Measurements from ENCODE around the gene FANCM.

Gene FANCM

DNA sequence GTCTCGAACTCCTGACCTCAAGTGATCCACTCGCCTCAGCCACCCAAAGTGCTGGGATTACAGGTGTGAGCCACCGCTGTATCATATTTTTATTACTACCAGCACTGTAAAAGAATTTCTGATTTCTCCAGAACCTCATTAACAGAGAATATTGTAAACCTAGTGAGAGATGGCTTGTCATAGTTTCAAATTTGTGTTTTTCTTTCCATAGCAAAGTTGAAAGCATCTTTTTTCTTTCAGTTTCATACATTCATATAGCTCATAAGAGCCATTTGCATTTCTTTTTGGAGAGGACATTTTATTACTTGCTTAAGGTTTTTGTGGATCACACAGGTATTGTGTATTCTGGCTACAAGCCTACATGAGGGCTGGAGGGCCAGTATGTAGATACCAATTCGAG lies 59.2 kb downstream of the FANCM start:
- peaks cover 10 to 25% of the 10 kb centered on the region in 2 experiments for H3K36me3 ChIP-seq (ENCODE audit: control insufficient read depth in 2 of 2, insufficient read depth in 1 of 2, low read length in 2 of 2)
- CTCF ChIA-PET: no interaction called here

DNA sequence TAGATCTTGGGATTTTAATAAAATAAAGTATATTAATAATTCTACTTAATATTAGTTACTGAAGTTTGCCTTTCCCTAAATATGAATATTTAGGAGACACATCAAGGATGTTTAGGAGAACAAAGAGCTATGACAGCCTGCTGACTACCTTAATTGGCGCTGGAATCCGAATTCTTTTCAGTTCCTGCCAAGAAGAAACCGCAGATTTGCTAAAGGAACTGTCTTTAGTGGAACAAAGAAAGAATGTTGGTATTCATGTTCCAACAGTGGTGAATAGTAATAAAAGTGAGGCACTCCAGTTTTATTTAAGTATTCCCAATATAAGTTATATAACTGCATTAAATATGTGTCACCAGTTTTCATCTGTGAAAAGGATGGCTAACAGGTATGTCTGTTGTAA lies 62.8 kb downstream of the FANCM start:
- no peak for TF ChIP-seq SCRT2 (tag by site-specific recombination; IDR thresholded peaks at IDR 0.05)
- TF ChIP-seq TCF7L2 (IDR thresholded peaks at IDR 0.05; ENCODE audit: borderline replicate concordance, low read depth, low read length): no peak
- H3K4me3 ChIP-seq (ENCODE audit: low read depth, low read length): no peak overlapping the region
- no peak overlapping the region for H3K27ac ChIP-seq (ENCODE audit: extremely low read depth, low read depth, low read length)
- H3K36me3 ChIP-seq (ENCODE audit: control insufficient read depth in 2 of 2, insufficient read depth in 1 of 2, low read length in 2 of 2): peaks cover 16 to 36% of the 10 kb centered on the region in 2 experiments; a peak in 2 of 3 replicates
- H3K9me3 ChIP-seq (ENCODE audit: control insufficient read depth, insufficient read depth, low read depth, low read length): no peaks in the 10 kb centered on the region
- H3K4me1 ChIP-seq (ENCODE audit: control insufficient read depth, insufficient read depth, low read length): no peaks in the 10 kb centered on the region
- POLR2A ChIA-PET: no interaction called here
- CTCF ChIA-PET: interaction anchor here (0.6 to 0.7 kb wide), 2 partner anchors 11 to 31 kb away, joined by 3 to 4 read pairs; no protein-coding TSS in a partner anchor

More for the DNA sequence above, 59.2 kb downstream of the FANCM start:
- no peaks in the 10 kb centered on the region for H3K4me1 ChIP-seq (ENCODE audit: control insufficient read depth, insufficient read depth, low read length)
- POLR2A ChIA-PET: no interaction called here
- no peak overlapping the region for H3K27ac ChIP-seq (ENCODE audit: extremely low read depth, low read depth, low read length)
- H3K9me3 ChIP-seq (ENCODE audit: control insufficient read depth, insufficient read depth, low read depth, low read length): no peaks in the 10 kb centered on the region
- no peak overlapping the region for H3K4me3 ChIP-seq (ENCODE audit: low read depth, low read length)
- TF ChIP-seq ZNF302 (tag by site-specific recombination; IDR thresholded peaks at IDR 0.05; ENCODE audit: low read depth) (no peak), ZNF10 (tag by site-specific recombination; IDR thresholded peaks at IDR 0.05) (no peak), ZFP37 (tag by site-specific recombination; IDR thresholded peaks at IDR 0.05) (no peak), ZNF600 (tag by site-specific recombination; IDR thresholded peaks at IDR 0.05) (no peak), ZNF416 (tag by site-specific recombination; IDR thresholded peaks at IDR 0.05) (no peak), ZNF837 (tag by site-specific recombination; IDR thresholded peaks at IDR 0.05) (no peak)
- TF ChIP-seq, protein P1, sequence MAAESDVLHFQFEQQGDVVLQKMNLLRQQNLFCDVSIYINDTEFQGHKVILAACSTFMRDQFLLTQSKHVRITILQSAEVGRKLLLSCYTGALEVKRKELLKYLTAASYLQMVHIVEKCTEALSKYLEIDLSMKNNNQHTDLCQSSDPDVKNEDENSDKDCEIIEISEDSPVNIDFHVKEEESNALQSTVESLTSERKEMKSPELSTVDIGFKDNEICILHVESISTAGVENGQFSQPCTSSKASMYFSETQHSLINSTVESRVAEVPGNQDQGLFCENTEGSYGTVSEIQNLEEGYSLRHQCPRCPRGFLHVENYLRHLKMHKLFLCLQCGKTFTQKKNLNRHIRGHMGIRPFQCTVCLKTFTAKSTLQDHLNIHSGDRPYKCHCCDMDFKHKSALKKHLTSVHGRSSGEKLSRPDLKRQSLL (tag by site-specific recombination; IDR thresholded peaks at IDR 0.05): no peak
- TF ChIP-seq, protein P2, sequence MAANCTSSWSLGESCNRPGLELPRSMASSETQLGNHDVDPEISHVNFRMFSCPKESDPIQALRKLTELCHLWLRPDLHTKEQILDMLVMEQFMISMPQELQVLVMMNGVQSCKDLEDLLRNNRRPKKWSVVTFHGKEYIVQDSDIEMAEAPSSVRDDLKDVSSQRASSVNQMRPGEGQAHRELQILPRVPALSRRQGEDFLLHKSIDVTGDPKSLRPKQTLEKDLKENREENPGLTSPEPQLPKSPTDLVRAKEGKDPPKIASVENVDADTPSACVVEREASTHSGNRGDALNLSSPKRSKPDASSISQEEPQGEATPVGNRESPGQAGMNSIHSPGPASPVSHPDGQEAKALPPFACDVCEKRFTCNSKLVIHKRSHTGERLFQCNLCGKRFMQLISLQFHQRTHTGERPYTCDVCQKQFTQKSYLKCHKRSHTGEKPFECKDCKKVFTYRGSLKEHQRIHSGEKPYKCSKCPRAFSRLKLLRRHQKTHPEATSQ (tag by site-specific recombination; IDR thresholded peaks at IDR 0.05): no peak

DNA sequence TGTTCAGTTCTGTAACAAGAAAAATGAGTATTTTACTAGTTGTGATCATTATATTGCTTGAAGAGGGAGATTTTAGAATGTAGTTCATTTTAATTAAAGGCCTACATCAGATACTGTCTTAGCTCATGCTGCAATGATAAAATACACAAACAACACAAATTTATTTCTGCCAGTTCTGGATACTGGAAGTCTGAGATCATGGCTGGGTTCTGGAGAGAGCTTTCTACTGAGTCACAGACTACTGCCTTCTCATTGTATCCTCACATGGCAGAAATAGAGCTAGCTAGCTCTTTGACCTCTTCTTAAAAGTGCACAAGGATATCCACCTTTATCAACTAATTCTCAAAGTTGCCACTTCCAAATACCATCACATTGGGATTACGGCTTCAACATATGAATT lies 63.5 kb downstream of the FANCM start:
- CTCF ChIA-PET: interaction anchor here (0.6 to 0.7 kb wide), 2 partner anchors 10 to 31 kb away, joined by 3 to 4 read pairs; no protein-coding TSS in a partner anchor
- TF ChIP-seq, protein P3, sequence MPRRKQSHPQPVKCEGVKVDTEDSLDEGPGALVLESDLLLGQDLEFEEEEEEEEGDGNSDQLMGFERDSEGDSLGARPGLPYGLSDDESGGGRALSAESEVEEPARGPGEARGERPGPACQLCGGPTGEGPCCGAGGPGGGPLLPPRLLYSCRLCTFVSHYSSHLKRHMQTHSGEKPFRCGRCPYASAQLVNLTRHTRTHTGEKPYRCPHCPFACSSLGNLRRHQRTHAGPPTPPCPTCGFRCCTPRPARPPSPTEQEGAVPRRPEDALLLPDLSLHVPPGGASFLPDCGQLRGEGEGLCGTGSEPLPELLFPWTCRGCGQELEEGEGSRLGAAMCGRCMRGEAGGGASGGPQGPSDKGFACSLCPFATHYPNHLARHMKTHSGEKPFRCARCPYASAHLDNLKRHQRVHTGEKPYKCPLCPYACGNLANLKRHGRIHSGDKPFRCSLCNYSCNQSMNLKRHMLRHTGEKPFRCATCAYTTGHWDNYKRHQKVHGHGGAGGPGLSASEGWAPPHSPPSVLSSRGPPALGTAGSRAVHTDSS (tag by site-specific recombination; IDR thresholded peaks at IDR 0.05): no peak
- TF ChIP-seq ZNF548 (tag by site-specific recombination; IDR thresholded peaks at IDR 0.05) (no peak), KLF7 (tag by site-specific recombination; IDR thresholded peaks at IDR 0.05; ENCODE audit: borderline replicate concordance) (no peak), ZNF610 (tag by site-specific recombination; IDR thresholded peaks at IDR 0.05; ENCODE audit: borderline replicate concordance) (no peak), ZNF292 (tag by site-specific recombination; IDR thresholded peaks at IDR 0.05; ENCODE audit: borderline replicate concordance, low read depth) (no peak), ZNF140 (tag by site-specific recombination; IDR thresholded peaks at IDR 0.05) (no peak), ZNF221 (tag by site-specific recombination; IDR thresholded peaks at IDR 0.05; ENCODE audit: borderline replicate concordance) (no peak), ZNF202 (tag by site-specific recombination; IDR thresholded peaks at IDR 0.05; ENCODE audit: borderline replicate concordance) (no peak), ZNF837 (tag by site-specific recombination; IDR thresholded peaks at IDR 0.05) (no peak), SCRT1 (tag by site-specific recombination; IDR thresholded peaks at IDR 0.05; ENCODE audit: borderline replicate concordance) (no peak)
- TF ChIP-seq, protein P4, sequence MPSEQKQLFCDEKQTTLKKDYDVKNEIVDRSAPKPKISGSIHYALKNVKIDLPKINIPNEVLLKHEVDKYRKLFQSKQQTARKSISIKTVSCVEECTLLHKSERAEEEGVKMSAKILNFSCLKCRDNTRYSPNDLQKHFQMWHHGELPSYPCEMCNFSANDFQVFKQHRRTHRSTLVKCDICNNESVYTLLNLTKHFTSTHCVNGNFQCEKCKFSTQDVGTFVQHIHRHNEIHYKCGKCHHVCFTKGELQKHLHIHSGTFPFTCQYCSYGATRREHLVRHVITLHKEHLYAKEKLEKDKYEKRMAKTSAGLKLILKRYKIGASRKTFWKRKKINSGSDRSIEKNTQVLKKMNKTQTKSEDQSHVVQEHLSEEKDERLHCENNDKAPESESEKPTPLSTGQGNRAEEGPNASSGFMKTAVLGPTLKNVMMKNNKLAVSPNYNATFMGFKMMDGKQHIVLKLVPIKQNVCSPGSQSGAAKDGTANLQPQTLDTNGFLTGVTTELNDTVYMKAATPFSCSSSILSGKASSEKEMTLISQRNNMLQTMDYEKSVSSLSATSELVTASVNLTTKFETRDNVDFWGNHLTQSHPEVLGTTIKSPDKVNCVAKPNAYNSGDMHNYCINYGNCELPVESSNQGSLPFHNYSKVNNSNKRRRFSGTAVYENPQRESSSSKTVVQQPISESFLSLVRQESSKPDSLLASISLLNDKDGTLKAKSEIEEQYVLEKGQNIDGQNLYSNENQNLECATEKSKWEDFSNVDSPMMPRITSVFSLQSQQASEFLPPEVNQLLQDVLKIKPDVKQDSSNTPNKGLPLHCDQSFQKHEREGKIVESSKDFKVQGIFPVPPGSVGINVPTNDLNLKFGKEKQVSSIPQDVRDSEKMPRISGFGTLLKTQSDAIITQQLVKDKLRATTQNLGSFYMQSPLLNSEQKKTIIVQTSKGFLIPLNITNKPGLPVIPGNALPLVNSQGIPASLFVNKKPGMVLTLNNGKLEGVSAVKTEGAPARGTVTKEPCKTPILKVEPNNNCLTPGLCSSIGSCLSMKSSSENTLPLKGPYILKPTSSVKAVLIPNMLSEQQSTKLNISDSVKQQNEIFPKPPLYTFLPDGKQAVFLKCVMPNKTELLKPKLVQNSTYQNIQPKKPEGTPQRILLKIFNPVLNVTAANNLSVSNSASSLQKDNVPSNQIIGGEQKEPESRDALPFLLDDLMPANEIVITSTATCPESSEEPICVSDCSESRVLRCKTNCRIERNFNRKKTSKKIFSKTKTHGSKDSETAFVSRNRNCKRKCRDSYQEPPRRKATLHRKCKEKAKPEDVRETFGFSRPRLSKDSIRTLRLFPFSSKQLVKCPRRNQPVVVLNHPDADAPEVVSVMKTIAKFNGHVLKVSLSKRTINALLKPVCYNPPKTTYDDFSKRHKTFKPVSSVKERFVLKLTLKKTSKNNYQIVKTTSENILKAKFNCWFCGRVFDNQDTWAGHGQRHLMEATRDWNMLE (tag by site-specific recombination; conservative IDR thresholded peaks at IDR 0.05; ENCODE audit: low read depth): no peak
- TF ChIP-seq, protein P5, sequence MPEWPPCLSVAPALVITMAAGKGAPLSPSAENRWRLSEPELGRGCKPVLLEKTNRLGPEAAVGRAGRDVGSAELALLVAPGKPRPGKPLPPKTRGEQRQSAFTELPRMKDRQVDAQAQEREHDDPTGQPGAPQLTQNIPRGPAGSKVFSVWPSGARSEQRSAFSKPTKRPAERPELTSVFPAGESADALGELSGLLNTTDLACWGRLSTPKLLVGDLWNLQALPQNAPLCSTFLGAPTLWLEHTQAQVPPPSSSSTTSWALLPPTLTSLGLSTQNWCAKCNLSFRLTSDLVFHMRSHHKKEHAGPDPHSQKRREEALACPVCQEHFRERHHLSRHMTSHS (tag by site-specific recombination; IDR thresholded peaks at IDR 0.05): no peak

More for the DNA sequence above, 63.5 kb downstream of the FANCM start:
- Histone ChIP-seq H3K36me3 (ENCODE audit: control insufficient read depth in 2 of 2, insufficient read depth in 1 of 2, low read length in 2 of 2) (peaks cover 16 to 37% of the 10 kb centered on the region in 2 experiments; a peak in 2 of 3 replicates), H3K27ac (ENCODE audit: extremely low read depth, low read depth, low read length) (no peak overlapping the region), H3K9me3 (ENCODE audit: control insufficient read depth, insufficient read depth, low read depth, low read length) (no peaks in the 10 kb centered on the region), H3K4me3 (ENCODE audit: low read depth, low read length) (no peak overlapping the region), H3K4me1 (ENCODE audit: control insufficient read depth, insufficient read depth, low read length) (no peaks in the 10 kb centered on the region)
- POLR2A ChIA-PET: no interaction called here

Data from HEK293 (cell line).